ENCODE results near the gene IRX1.

Gene IRX1

DNA sequence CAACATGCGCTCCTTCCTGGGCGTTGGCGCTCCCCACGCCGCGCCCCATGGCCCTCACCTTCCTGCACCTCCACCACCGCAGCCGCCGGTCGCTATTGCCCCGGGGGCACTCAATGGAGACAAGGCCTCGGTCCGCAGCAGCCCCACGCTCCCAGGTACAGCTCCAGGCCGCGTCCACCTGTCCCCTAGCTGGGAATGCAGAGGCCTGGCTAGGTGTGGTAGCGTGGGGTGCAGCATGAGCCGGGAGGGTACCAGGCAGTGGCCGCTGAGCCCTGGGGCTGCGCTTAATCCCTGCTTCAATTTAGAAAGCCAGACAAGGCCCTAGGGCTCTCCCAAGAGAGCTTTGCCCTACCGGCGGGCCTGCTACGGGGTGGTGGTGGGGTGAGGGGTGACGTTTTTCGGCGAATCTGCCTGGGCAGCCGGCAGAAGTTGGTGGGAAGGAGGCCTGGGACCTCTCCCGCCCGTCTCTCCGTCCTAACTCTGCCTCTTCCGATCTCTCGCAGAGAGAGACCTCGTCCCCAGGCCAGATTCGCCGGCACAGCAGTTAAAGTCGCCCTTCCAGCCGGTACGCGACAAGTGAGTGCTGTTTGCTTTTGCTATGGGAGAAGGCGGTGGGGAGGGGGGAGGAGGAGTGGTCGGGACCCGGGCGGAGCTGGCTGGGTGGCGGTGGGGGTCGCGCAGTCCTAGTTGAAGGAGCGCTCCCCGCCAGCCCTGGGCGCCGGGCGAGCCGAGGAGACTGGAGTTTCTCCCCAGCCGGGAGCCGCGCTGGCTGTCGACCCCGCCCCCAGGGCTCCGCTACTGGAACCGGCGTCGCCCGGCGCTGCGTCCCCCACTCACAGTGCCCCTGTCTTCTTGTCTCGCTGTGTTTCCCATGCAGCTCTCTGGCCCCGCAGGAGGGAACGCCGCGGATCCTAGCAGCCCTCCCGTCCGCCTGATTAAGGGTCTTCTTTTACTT, 4.8 kb downstream of the IRX1 start:
- no peak for DNase-seq (ENCODE audit: low read depth in 2 of 2, low spot score in 1 of 2)

- no peak for DNase-seq (ENCODE audit: low read depth in 2 of 2, low spot score in 1 of 2)
These were observed 5.6 kb downstream of the IRX1 start for GRCh38 chr5:3601061-3601710.

DNA sequence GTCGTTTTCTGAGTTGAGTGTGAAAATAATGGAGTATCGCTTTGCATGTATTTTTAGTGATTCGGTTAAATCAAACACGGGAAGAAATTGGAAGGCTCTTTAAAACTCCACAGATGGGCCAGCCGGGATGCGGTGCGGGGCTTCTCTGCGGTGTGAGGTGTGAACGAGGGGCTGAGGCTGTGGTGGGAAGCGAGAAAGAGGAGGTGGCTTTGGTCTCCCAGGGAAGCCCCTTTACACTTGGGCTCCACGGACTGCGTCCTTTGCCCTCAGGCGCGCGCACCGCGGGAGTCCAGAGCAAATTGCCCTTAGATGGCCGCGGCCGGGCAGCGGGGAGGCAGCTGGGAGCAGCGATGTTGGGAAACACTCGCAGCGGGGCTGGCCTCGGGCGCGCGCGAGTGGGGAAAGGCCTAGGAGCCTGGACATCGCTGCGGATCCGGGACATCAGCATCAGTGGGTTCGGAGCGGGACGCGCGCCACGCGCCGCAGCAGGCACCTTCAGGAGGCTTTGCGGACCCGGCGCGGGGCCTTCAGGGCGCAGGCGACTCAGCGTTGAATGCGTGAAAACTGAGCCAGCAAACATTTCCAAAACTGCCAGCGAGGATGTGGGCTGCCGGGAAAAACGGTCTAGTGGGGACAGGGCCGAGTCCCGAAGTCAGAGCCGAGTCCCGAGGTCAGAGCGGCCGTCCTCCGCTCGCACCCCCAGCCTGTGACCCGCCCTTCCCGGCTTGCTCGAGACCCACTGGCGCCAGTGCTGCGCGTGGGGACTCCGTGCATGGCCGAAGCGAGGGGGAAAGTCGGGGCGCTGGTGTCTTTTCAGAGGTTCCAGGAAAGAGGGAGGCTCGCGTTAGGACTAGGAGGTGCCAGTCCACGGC, 6.5 kb downstream of the IRX1 start:
- no peak for DNase-seq (ENCODE audit: low read depth in 2 of 2, low spot score in 1 of 2)

DNA sequence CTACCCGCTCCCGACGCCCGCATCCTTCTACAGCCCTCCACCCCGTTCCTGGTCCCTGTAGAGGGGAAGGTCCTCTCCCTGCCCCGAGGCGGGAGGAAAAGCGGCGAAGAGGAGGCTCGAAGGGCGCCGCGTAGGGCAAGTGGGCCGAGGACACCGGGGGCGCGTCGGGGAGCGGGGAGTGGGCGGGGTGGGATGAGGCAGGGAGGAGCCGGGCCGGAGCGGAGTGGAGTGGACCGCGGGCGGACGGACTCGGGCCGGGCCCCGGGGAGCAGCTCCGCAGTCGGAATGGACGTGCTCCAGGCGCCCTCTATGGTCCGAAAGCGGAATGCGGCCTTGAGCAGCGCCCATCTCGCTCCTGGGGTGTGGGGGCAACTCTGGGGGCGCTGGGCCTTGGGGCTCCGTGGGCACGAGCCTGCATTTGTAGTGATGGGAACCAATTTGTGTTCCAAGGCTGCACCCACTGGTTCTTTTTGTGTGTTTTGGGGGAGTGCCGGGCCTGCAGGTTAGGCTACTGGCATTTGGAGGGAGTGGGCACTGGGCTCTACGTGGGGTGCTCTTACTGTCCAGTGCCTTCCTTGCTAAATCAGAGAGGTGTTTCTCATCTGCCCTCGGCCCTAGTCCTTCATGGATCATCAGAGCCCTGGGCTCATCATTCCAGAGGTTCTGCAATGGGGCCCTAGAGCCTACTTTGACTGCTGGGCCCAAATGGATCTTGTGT, 7.3 kb downstream of the IRX1 start:
- no peak for DNase-seq (ENCODE audit: low read depth in 2 of 2, low spot score in 1 of 2)

DNA sequence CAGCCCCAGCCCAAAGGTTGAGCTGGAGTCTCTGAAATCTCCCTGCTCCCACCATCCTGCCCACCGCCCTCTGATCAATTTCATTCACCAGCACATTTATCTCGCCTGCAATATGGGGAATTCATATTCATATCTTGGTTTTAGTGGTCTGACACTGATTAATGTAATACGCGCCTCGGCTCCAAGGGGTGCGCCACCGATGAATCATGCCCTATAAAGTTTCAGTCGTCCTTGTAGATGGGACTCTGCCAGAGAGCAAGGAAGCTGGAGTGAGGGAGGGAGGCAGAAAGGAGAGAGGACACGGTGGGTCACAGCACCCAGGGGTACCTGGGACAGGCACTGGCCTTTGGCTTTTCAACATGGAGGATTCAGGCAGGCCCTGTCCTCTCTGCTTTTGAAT, 8.9 kb downstream of the IRX1 start:
- DNase-seq (ENCODE audit: low read depth in 2 of 2, low spot score in 1 of 2): no peak

DNA sequence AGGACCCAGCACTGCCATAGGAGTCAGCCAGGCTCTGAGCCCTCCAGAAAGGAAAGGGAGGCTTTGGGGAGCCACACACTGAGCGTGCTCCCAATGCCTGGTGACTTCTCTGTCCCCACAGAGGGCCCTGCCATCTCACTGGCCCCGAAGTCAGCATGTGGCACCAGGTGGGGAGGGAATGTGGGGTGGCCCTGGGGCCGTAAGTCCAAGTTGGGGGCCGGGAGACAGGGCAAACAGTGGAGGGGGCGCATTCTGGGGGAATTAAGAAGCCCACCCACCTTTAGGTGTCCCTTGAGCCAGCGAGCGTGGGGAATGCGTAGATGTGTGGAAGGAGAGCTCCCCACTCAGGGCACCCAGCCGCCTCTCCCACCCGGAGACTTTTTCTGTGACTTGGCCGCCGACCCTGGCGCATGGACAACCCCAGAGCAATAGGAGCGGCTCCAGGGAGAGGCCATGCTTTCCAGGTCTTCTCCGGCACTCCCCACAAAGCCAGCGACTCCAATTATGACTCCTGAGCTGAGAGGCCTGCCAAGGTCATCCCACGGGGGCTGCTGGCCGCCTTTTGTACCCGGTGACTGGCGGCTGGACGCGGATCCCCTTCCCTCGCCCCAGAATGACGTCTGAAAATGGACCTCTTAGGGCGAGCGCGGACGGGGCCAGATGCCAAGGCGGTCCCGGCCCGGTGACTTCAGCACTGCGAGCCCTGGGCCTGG, 9.8 kb downstream of the IRX1 start:
- DNase-seq (ENCODE audit: low read depth in 2 of 2, low spot score in 1 of 2): no peak

- no peak for DNase-seq (ENCODE audit: low read depth in 2 of 2, low spot score in 1 of 2)
These were observed 10.6 kb downstream of the IRX1 start for GRCh38 chr5:3606121-3606831.

GRCh38 chr5:3607541-3608181, 12.0 kb downstream of the IRX1 start:
- DNase-seq (ENCODE audit: low read depth in 2 of 2, low spot score in 1 of 2): no peak

GRCh38 chr5:3609120-3609681, 13.6 kb downstream of the IRX1 start:
- DNase-seq (ENCODE audit: low read depth in 2 of 2, low spot score in 1 of 2): no peak

GRCh38 chr5:3612591-3613042, 17.0 kb downstream of the IRX1 start:
- no peak for DNase-seq (ENCODE audit: low read depth in 2 of 2, low spot score in 1 of 2)

DNA sequence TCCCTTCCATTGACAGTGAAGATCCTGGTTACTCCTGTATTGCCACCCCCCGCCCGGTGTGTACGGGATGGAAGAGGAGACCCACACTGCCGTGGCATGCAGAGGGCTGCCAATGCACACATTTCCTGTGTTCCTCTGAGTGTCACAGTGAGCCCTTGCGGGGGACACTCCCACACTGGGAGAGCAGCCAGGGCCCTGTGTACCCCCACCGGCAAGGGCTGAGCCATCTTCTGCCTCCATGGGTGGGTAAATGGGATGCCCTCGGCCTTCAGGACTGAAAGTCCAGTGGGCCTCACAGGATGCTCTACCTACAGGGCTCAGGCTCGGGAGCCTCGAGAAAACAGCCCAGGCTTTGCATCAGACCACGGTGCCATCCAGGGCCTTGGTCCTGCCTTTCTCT, 18.1 kb downstream of the IRX1 start:
- no peak for DNase-seq (ENCODE audit: low read depth in 2 of 2, low spot score in 1 of 2)

GRCh38 chr5:3615217-3615616, 19.6 kb downstream of the IRX1 start:
- no peak for DNase-seq (ENCODE audit: low read depth in 2 of 2, low spot score in 1 of 2)

- DNase-seq (ENCODE audit: low read depth in 2 of 2, low spot score in 1 of 2): no peak
These were observed 20.2 kb downstream of the IRX1 start for GRCh38 chr5:3615829-3616228.

DNA sequence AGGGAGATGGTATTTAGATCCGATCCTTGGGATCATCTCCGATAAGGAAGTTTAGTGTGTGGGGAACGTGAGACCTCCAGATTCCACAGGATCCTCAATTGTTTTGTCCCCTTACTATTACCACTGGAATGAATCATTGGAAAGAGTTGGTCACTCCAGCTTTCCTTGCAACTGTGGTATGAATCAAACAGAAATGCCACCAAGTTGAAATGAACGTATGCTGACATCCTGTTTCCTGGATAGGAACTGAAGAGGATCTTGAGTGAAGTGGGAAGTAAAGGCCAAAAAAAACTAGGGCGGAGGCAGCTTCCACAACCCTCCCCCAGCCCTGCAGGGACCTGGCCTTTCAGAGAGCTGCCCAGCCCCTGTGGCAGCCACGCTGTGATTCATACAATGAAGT, 23.9 kb downstream of the IRX1 start:
- no peak for DNase-seq (ENCODE audit: low read depth in 2 of 2, low spot score in 1 of 2)

DNA sequence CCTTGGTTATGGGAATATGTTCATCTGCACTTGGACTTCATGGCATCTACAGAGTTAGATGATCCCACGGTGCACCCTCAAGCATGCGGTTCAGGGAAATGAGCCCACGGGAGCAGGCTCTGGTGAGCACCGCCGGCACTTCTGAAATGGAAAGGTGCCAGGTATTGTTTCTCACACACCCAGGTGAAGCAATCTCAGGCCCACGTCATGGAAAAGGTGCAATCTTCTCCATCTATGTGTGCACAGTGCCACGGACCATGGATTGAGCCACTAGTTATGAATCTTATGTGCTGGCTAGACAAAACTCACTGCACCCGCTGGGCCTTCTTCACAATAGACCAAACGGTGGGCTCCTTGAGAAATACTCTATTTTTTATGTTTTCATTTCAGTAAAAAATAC, 27.3 kb downstream of the IRX1 start:
- no peak for DNase-seq (ENCODE audit: low read depth in 2 of 2, low spot score in 1 of 2)

GRCh38 chr5:3625626-3626025, 30.0 kb downstream of the IRX1 start:
- DNase-seq (ENCODE audit: low read depth in 2 of 2, low spot score in 1 of 2): no peak

DNA sequence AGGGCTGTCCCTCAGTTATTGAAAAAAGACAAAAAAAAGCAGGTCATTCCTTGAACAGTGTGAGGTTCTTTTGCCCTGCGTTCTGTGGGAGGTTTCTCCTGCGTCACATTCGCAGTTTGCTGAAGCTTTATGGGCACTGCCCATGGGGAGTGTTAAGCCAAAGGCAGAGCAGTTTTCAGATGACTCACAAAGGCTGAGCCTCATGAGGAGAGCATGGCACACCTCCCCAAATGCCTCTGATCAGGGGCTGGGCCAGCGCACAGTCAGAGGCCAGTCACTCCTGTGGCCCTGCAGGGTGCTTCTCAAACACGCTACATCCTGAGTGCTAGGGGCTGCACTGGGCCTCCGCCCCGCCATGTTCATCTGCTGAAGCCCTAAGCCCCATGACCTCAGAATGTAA, 38.4 kb downstream of the IRX1 start:
- DNase-seq (ENCODE audit: low read depth in 2 of 2, low spot score in 1 of 2): no peak

GRCh38 chr5:3639175-3639574, 43.5 kb downstream of the IRX1 start:
- no peak for DNase-seq (ENCODE audit: low read depth in 2 of 2, low spot score in 1 of 2)

DNA sequence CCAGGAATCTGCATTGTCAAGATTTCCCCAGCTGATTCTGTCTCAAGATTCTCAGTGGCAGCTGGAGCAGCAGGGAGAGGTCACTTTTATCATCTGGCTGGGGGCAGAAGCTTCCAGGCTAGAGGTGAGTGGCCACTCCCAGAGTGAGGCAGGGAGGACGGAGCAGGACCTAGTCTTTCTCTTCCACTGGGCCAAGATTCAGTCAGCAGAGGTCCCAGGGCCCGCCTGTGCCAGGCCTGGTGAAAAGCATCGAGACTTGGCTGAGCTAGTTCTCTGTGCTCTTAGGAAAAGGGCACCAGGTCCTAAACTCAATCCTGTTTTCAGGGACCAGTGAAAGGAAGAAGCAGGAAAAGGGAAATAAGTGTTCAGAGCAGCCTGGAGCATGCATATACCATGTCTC, 46.6 kb downstream of the IRX1 start:
- DNase-seq (ENCODE audit: low read depth in 2 of 2, low spot score in 1 of 2): no peak

All from stimulated activated CD8-positive, alpha-beta memory T cell treated with anti-CD3 and anti-CD28 coated beads, Interleukin-4, amount 100 ng/mL, for 1 hour (primary cell).